ENCODE results near the gene COL25A1.

DNA sequence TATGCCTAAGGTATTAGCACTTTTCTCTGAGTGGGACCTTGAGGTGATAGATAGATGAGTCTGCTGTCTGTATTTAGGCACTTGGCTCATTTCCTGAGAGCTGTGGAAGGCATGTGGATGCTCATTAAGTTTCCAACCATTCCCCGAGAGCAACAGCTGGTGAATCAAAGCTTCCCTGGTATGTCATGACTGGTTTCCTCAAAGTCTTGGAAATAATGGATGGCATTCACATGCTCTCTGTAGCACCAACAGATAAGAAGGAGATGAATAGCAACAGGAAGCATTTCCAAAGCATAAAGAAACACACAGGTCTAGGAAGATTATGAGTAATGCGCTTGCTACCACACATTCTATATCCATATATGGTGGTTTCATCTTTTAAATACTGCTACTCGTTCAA lies 421.3 kb downstream of the COL25A1 start:
- TF ChIP-seq, protein P1, sequence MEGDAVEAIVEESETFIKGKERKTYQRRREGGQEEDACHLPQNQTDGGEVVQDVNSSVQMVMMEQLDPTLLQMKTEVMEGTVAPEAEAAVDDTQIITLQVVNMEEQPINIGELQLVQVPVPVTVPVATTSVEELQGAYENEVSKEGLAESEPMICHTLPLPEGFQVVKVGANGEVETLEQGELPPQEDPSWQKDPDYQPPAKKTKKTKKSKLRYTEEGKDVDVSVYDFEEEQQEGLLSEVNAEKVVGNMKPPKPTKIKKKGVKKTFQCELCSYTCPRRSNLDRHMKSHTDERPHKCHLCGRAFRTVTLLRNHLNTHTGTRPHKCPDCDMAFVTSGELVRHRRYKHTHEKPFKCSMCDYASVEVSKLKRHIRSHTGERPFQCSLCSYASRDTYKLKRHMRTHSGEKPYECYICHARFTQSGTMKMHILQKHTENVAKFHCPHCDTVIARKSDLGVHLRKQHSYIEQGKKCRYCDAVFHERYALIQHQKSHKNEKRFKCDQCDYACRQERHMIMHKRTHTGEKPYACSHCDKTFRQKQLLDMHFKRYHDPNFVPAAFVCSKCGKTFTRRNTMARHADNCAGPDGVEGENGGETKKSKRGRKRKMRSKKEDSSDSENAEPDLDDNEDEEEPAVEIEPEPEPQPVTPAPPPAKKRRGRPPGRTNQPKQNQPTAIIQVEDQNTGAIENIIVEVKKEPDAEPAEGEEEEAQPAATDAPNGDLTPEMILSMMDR (IDR thresholded peaks at IDR 0.05; ENCODE audit: insufficient read depth, low read depth, low read length), result no peak
- no peak for TF ChIP-seq EZH2 (IDR thresholded peaks at IDR 0.05; ENCODE audit: insufficient read depth, low read length)

Measured in astrocyte (in vitro differentiated cells and primary cell).